GM18526 (cell line): ENCODE results near the gene ITK.

ENCODE experiments used
- POLR2A ChIP-seq: IDR thresholded peaks from 3 replicates; pipeline ENCODE4 v1.6.1; 2011; ENCODE audit not compliant: insufficient read length; ENCODE audit errors: extremely low read depth

The ITK gene

DNA sequence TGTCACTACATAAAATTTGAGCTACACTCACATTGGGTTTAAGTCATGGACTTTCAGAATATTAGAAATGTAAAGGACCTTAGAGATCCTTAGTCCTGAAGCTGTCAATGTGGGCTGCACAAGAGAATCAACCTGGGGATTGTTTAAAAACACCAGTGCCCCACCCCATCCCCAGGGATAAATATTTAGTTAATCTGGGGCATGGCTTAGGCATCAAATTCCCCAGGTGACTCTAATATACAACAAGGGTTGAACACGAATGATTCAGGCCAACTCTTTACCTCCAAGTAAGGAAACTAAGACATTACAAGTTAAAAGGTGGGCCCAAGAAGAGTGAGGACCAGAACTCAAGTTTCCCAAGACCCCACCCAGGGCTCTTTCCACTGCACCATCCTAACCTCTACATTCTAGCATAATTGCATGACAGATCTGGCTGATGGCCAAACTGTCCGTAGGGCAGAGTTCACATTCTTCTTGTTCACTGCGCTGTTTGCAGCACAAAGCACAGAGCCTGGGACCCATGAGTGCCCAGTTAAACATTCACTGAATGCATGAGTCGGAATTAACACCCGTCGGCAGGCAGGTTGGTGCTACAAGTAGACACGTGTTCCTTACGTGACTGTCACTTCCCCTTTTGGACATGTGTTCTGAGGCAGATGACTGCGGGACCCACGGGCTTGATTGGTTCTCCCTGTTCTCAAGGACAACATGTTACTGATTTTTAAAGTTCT, 110.5 kb downstream of the ITK start:
- no peak for TF ChIP-seq POLR2A

DNA sequence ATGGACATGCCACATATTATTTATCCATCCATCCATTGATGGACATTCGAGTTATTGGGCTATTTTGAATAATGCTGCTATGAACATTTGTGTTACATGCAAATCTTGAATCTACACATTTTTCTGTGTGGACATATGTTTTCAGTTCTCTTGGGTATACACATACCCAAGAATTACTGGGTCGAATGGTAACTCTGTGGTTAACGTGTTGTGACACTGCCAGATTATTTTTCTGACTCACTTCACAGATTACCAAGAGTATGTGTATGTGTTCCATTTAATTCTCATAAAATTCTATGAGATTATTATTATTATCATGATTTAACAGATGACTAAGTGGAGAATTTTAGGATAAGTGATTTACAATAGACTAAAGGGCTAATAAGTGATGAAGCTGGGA, 112.0 kb downstream of the ITK start:
- TF ChIP-seq POLR2A = no peak

DNA sequence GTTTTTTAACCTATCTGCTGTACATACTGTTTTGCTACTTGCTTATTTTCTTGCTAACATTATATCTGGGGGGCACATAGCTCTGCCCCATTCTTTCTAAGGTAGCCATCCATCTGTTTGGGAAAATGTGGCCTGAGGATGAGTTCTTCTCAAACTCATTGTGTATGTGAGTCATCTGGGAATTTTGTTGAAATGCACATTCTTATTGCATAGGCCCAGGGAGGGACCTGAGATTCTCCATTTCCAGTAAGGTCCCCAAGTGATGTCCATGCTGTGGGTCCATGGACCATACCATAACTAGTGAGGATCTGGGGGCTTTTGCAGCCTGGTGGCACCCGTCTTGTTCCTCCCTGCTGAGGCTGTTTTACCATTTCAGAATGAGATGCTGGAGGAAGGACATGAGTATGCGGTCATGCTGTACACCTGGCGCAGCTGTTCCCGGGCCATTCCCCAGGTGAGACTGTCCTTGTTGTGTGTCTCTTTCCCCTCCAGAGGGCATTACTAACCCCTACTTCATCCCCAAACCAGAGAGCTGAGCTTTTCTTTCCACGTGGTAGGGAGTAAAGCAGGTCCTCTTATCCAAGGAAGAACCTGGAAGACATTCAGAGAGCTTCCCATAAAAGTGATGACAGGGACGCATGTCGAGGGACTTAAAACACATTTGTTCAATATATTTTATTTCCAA, 113.9 kb downstream of the ITK start:
- no peak for TF ChIP-seq POLR2A

DNA sequence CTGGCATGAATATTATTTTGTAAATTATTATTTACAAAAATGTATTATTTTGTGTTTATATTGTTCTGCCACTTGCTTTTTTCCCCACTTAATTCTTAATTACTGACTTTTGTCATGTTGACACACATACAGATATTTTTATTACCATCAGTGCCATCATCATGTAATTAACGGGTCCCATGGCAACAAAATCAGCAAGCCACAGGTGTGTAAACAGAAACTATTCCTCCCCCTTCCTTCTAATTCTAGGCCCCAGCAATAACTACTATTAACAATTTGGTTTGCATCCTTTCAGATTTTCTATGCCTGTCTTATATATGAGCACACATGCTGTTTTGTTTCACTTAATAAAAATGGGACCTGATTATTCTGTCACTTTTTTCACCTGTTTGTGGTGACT, 114.6 kb downstream of the ITK start:
- TF ChIP-seq POLR2A = no peak

DNA sequence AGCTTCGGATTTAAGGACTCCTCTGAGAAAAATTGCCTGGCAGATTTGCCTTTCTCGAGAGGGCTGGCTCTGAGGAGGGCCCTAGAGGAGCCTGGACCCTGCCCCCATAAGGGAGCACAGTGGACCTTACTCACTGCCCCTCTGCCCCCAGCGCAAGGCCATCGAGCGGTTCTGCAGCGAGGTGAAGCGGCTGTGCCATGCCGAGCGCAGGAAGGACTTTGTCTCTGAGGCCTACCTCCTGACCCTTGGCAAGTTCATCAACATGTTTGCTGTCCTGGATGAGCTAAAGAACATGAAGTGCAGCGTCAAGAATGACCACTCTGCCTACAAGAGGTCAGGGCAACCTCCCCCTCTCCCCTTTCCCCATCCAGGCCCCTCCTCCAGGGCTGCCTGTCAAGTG, 119.9 kb downstream of the ITK start:
- TF ChIP-seq POLR2A = no peak

DNA sequence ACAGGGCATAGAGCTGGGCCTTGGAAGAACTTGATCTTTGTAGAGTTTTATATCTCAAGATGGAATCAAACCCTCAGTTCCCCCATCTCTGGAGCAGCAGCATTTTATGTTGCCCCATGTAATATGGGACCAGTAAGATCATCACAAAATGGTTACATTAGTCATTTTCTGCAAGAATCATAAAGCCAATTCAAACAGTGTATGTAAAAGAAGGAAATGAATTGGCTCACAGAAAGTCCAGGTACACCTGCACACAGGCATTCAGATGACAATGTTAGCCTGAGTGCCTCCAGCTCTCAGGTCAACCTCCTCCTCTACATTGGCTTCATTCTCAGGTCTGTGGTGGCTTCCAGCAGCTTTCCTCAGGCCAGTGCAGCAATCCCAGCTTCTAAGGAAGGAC, 120.4 kb downstream of the ITK start:
- no peak for TF ChIP-seq POLR2A

DNA sequence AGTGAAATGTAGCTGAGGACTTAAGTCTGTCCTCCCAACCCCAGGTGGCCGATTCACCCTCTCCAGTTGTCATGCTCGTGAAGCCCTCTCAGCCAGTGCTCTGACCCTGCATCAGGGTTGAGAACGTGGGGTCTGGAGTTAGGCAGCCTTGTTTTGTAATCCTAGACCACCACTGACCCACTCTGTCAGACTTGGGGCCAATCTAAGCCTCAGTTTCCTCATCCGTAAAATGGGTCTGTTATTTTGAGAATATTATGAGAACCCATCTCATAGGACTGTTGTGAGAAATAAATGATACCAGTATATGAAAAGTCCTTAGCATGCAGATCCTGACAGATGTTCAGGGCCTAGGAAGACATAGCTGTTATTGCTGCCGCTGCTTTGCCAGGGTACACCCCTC, 122.4 kb downstream of the ITK start:
- TF ChIP-seq POLR2A = no peak

DNA sequence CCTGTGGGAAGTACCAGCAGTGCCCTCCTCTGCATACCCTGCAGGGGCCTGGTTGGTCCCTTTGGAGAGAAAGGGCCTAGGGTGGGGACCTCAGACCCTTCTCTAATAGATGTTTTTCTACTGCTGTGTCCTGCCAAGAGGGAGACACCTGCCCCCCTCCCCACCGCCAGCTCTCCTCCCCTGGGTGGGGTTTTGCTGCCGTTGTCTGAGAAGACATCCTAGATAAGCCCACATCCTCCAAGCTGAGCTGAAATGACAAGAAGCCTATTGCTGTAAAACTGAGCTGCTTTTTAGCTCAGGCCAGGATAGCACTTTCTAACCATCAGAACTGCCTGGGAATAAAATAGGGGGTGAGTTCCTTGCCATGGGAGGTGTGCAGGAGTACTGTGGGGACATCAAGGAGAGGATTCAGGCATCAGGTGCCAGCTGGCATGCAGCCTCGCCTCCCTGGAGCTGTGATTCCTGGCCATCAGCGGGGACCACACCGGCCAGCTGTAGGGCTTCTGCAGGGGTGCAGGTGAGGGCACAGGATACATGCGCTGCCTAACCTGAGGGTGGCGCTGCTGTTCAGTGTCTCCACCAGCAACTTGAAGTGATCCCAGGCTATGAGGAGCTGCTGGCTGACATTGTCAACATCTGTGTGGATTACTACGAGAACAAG, 123.2 kb downstream of the ITK start:
- no peak for TF ChIP-seq POLR2A
